ENCODE data around the gene BCL11A.

DNA sequence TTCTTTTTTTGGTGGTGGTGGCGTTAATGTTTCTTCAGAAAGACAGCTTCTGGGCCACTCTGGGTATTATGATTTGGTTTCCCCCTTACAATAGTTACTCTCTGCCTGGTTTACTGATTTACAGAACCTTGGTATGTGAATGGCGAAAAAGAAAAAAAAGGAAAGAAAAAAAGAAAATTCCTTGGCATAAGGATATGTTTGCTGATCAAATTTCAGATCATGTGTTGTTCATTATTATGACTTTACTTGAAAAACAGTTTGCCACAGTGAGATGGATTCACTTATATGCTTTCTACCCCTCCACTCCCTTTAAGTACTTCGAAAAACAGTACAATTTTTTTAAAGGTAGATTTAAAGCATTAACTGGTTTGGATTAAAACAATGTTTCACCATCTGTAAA lies 21.0 kb downstream of the BCL11A start:
- TF ChIP-seq, protein P1, sequence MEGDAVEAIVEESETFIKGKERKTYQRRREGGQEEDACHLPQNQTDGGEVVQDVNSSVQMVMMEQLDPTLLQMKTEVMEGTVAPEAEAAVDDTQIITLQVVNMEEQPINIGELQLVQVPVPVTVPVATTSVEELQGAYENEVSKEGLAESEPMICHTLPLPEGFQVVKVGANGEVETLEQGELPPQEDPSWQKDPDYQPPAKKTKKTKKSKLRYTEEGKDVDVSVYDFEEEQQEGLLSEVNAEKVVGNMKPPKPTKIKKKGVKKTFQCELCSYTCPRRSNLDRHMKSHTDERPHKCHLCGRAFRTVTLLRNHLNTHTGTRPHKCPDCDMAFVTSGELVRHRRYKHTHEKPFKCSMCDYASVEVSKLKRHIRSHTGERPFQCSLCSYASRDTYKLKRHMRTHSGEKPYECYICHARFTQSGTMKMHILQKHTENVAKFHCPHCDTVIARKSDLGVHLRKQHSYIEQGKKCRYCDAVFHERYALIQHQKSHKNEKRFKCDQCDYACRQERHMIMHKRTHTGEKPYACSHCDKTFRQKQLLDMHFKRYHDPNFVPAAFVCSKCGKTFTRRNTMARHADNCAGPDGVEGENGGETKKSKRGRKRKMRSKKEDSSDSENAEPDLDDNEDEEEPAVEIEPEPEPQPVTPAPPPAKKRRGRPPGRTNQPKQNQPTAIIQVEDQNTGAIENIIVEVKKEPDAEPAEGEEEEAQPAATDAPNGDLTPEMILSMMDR (IDR thresholded peaks at IDR 0.05) = no peak
- no peak for TF ChIP-seq POLR2A (IDR thresholded peaks at IDR 0.05)

All from esophagus squamous epithelium (tissue), 4 donors.